Measurements from ENCODE around the gene PSMB1.

Gene PSMB1

GRCh38 chr6:170500955-170501590, 52.0 kb downstream of the PSMB1 start:
- DNase-seq = no peak

DNA sequence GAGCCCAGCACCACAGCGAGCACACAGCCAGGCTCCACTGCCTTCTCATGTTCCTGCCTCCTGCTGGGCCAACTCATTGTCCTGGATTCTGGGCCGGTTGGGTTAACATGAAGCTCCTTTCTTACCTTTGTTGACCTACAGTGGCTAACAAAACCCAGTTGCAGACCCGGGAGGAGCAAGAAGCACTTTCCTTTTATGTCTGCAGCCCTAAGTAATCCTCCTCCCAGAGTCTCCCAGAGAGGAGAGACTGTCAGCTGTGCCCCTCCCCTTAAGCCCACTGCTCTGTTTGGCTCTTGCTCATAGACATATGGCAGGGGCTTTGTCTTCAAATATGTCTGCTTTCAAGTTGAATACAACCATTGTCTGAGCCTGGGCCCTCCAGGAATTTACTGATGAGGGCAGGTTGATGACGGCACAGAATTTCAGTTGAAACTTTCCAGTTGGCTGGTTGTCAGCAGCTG, 55.2 kb downstream of the PSMB1 start:
- DNase-seq = no peak

DNA sequence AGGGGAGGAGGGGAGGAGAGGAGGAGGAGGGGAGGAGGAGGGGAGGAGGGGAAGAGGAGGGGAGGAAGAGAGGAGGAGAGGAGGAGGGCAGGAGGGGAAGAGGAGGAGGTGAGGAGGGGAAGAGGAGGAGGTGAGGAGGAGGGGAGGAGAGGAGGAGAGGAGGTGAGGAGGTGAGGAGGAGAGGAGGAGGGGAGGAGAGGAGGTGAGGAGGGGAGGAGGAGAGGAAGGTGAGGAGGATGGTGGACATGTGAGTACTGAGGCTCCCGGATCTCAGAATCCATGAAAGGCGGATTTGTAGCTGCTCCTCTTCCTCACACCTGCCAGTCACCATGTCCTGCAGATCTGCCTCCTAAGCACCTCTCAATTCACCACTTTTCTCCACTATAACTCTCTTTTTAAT, 59.8 kb downstream of the PSMB1 start:
- DNase-seq = no peak

- DNase-seq = no peak
These were observed 62.8 kb downstream of the PSMB1 start for GRCh38 chr6:170490259-170490658.

- no peak for DNase-seq
These were observed 63.3 kb downstream of the PSMB1 start for GRCh38 chr6:170489836-170490235.

GRCh38 chr6:170487707-170488329, 65.3 kb downstream of the PSMB1 start:
- DNase-seq = no peak

DNA sequence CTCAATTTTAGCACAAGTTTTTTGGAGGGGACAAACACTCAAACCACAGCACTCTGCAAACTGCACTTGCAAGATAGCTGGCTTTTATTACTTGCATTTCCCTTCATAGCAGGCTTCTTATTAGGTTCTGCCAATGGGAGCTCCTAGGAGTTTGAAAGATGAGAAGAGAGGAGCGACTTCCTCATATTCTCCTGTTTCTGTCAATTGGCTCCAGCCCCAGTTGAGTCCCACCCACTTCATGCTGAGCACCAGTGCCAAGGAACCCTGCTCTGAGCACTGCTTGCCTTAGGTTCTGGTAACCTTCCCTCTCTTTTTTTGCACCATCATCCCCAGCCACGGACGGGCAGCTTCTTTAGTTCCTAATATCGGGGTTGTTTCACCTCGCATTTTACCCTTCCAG, 67.9 kb downstream of the PSMB1 start:
- DNase-seq = no peak
